ENCODE results near the gene EIF3CL.
"Not testable (repeated sequence)": the region's sequence is repeated elsewhere in the genome, so short reads cannot be mapped to it uniquely, and the experiment has no call there.

- not testable (repeated sequence) for TF ChIP-seq CTCF, EP300, POLR2A (IDR thresholded peaks at IDR 0.05)
Observed at GRCh38 chr16:28438899-28439298, 35.3 kb upstream of the EIF3CL start.
